NCI-H128 (cell line): Measurements from ENCODE around the gene HNRNPA1L2.
A peak's percentile ranks its signal among the peaks of the same experiment; 100 is the strongest.
"Not testable (repeated sequence)": the region's sequence is repeated elsewhere in the genome, so short reads cannot be mapped to it uniquely, and the experiment has no call there.

Source experiments
- DNase-seq: peaks from one replicate; lab custom pipeline; 2025; ENCODE audit not compliant: unreplicated experiment; lab: John Stamatoyannopoulos, UW

The HNRNPA1L2 gene

GRCh38 chr13:52642131-52642530 is at the start of gene HNRNPA1L2:
TSS of gene HNRNPA1L2 (plus strand) at chr13:52642431. CDS start at chr13:52642493, 62 bp downstream.
- no peak for DNase-seq

GRCh38 chr13:52593175-52593574 is 49.1 kb upstream of the HNRNPA1L2 start:
- DNase-seq = not testable (repeated sequence)

- DNase-seq = not testable (repeated sequence)
Measured at GRCh38 chr13:52593812-52594211, 48.4 kb upstream of the HNRNPA1L2 start.

GRCh38 chr13:52594295-52594694 is 47.9 kb upstream of the HNRNPA1L2 start:
- DNase-seq = not testable (repeated sequence)

GRCh38 chr13:52597676-52598075 is 44.6 kb upstream of the HNRNPA1L2 start:
- no peak for DNase-seq

- DNase-seq = no peak
Measured at GRCh38 chr13:52599037-52599847, 43.0 kb upstream of the HNRNPA1L2 start.

- no peak for DNase-seq
Measured at GRCh38 chr13:52599848-52600603, 42.2 kb upstream of the HNRNPA1L2 start.

- no peak for DNase-seq
Measured at GRCh38 chr13:52600666-52601065, 41.6 kb upstream of the HNRNPA1L2 start.

GRCh38 chr13:52603316-52603715 is 38.9 kb upstream of the HNRNPA1L2 start:
- not testable (repeated sequence) for DNase-seq

- not testable (repeated sequence) for DNase-seq
Measured at GRCh38 chr13:52606126-52606525, 36.1 kb upstream of the HNRNPA1L2 start.

- DNase-seq = not testable (repeated sequence)
Measured at GRCh38 chr13:52606795-52607194, 35.4 kb upstream of the HNRNPA1L2 start.

- DNase-seq = not testable (repeated sequence)
Measured at GRCh38 chr13:52608184-52608583, 34.0 kb upstream of the HNRNPA1L2 start.

GRCh38 chr13:52609013-52609606 is 33.1 kb upstream of the HNRNPA1L2 start:
- DNase-seq = not testable (repeated sequence)

GRCh38 chr13:52610158-52610557 is 32.1 kb upstream of the HNRNPA1L2 start:
- not testable (repeated sequence) for DNase-seq

- no peak for DNase-seq
Measured at GRCh38 chr13:52615134-52615801, 27.0 kb upstream of the HNRNPA1L2 start.

GRCh38 chr13:52615812-52616211 is 26.4 kb upstream of the HNRNPA1L2 start:
- no peak for DNase-seq

- peak; percentile 77 for DNase-seq
Measured at GRCh38 chr13:52617070-52618060, 24.9 kb upstream of the HNRNPA1L2 start.

GRCh38 chr13:52631083-52631690 is 11.0 kb upstream of the HNRNPA1L2 start:
- DNase-seq = not testable (repeated sequence)

GRCh38 chr13:52638666-52639328 is 3.4 kb upstream of the HNRNPA1L2 start:
- DNase-seq = no peak
